ENCODE data around the gene TNNC2. TPM values are rescaled to one million over a fixed set of nuclear protein-coding genes. Genes with fewer than 3 reads are reported as not detected.
"Not testable (repeated sequence)": the region's sequence is repeated elsewhere in the genome, so short reads cannot be mapped to it uniquely, and the experiment has no call there.

The TNNC2 gene
- total RNA-seq, 1 experiment from 2014 or later, result not detected

DNA sequence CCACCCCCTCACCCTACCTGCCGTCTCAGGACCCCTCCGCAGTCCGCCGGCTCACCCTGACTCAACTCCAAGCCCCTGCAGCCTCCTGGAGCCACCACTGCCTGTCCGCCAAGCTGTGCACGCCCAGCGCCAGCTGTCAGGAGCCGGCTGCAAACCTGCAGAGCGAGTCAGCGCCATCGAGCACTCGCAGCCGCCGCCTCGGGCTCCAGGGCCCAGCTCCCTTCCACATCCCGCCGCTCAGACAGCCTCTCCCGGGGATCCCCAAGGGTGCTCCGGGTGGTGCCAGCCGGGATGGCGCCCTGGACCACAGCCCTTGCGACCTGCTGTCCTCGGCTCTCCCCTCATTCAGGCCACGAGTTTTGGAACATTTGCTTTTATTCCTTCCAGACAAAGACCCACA, 4.3 kb downstream of the TNNC2 start:
- DNase-seq (ENCODE audit: low read depth), result no peak

- DNase-seq (ENCODE audit: low read depth), result no peak
Observed at GRCh38 chr20:45821947-45822346, 5.2 kb downstream of the TNNC2 start.

DNA sequence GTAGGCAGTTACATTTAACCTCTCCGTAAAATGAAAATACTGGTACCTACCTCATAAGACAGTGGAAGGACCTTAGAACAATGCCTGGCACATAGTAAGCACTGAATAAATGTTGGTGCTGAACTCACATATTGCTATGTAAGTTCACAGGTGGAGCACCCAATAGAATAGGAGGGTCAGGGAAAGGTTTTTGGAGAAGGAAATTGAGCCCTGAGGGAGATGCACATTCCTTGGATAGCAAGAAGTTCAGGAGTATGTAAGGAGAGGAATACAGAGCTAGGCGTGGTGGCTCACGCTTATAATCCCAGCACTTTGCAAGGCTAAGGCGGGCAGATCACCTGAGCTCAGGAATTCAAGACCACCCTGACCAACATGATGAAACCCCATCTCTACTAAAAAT, 7.6 kb downstream of the TNNC2 start:
- DNase-seq (ENCODE audit: low read depth), result no peak

GRCh38 chr20:45818239-45818638, 8.9 kb downstream of the TNNC2 start:
- DNase-seq (ENCODE audit: low read depth), result no peak

DNA sequence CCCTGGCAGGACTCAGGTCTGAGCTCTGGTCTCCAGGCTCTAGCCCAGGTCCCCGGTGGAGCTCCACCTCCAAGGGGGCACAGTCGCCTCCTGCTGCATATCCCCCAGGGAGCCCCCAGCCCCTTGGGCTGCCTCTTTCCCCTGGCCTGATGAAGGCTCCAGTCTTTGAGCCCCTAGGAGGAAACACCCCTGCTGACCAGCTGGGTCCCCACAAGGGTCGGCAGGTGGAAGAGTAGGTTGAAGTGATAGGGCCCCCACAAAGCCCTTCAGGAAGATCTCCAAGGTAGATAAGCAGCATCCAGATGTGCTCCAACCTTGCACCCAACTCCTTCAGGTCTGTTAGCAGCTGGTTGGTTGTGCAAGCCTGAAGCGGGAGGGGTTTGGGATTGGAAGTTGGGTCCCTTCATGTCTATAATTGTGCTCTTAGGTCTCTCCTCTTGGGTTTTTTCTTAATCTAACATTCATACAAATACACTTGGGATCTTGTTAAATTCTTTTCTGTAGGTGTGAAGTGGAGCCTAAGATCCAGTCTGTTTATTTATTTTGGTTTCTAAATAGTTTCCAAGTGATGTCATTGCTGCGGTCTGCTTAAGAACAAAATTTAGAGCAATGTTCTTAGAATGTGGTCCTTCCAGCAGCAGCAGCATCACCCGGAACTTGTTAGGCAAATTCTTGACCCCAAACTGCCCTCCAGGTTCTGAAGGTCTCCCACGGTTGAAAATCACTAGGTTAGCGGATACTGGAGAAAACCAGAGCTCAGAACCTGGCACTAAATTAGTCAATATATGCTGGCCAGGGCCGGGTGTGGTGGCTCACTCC, 9.5 kb downstream of the TNNC2 start:
- peak; percentile 70 for DNase-seq (ENCODE audit: low read depth)

DNA sequence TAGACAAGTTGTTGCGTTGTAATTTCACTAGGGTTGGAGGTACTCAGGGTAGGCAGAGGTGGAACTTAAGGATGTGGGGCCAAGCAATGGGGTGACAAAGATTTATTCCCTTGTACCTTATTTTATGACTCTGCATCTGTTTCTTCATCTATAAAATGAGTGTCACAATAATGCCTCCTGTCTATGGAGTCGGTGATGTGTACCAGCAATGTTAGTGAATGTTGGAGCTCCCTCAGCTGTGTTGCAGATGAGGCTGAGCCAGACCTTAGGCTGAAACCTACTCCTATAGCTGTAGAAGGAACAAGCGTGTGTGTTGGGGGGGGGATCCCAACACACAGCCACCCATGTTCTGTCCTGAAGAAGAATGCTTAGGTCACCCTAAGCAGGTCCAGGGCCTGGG, 10.2 kb downstream of the TNNC2 start:
- no peak for DNase-seq (ENCODE audit: low read depth)

- DNase-seq (ENCODE audit: low read depth), result no peak
Observed at GRCh38 chr20:45814314-45814713, 12.8 kb downstream of the TNNC2 start.

DNA sequence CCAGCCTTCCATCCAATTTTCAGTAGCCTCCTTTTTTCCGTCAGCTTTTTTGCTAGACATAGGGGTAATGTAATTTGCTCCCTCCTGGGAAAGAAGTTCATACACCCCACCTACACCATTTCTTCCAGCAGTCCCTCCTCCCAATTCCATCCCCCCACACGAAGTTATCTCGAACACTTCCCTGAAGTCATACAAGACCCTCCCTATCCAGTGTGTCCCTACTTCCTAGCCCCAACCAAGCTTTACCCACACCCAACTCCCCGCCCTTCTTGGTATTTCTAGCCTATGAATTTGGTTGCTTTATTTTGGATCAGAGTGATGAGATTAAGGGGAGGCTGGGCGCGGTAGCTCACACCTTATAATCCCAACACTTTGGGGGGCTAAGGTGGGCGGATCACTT, 13.6 kb downstream of the TNNC2 start:
- no peak for DNase-seq (ENCODE audit: low read depth)

DNA sequence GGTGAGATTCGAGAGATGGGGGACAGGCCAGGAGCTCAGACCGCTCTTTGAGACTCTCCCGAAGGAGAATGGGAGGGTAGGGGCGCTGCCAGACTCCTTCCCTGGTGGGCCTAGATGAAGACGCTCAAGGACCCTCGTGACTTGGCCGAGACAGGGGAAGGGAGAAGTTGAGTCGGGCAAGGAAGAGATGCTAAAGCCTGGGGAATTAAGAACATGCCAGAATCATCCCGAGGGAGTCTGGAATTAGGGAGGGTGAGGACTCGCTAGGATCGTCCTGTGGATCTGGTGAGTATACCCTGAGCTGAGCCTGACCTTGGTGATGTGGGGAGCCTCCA, 14.1 kb downstream of the TNNC2 start:
- DNase-seq (ENCODE audit: low read depth), result no peak

DNA sequence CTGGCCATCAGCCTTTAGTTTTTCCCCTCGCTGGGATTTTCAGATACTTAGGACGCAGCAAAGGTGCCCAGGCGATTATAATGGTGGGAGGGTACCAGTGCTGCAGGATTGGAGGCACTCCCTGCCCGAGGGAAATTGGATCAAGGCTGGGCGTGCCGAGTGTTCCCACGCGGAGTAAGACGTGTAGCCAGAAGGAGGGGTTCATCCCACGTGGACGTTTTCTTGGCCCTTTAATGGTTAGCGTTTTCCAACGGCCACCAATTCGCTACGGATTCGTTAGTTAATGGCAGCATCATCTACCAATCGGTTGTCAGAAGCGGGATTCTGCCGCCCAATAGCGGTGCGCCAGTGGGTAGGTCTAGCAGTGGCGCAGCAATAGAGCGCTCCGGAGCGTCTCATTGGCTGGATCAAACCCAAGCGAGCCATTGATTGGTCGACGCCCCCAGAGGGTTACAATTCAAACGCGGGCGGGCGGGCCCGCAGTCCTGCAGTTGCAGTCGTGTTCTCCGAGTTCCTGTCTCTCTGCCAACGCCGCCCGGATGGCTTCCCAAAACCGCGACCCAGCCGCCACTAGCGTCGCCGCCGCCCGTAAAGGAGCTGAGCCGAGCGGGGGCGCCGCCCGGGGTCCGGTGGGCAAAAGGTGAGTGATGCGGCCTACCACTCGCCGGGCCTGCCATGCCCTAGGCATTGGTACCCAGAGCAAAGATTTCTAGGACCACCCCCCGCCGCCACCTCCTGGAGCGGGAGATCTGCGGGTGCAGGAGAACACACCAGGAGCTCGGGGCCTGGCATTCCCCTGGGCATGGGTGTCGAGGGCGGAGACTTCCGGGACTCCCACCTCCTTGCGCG, 14.7 kb downstream of the TNNC2 start, which contains the start of gene UBE2C:
Gene UBE2C (plus strand): TSS at position 488 of the 849 bp plus-strand sequence. CDS start 52 bp downstream, at position 540.
- DNase-seq (ENCODE audit: low read depth), result peak; percentile 100

GRCh38 chr20:45810191-45810970, 16.7 kb downstream of the TNNC2 start:
- DNase-seq (ENCODE audit: low read depth), result no peak

GRCh38 chr20:45801851-45802250, 25.3 kb downstream of the TNNC2 start:
- no peak for DNase-seq (ENCODE audit: low read depth)

GRCh38 chr20:45798935-45799642, 28.0 kb downstream of the TNNC2 start:
- peak; percentile 63 for DNase-seq (ENCODE audit: low read depth)

DNA sequence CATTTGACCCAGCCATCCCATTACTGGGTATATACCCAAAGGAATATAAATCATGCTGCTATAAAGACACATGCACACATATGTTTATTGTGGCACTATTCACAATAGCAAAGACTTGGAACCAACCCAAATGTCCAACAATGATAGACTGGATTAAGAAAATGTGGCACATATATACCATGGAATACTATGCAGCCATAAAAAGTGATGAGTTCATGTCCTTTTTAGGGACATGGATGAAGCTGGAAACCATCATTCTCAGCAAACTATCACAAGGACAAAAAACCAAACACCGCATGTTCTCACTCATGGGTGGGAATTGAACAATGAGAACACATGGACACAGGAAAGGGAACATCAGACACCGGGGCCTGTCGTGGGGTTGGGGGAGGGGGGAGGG, 29.2 kb downstream of the TNNC2 start:
- DNase-seq (ENCODE audit: low read depth), result not testable (repeated sequence)

DNA sequence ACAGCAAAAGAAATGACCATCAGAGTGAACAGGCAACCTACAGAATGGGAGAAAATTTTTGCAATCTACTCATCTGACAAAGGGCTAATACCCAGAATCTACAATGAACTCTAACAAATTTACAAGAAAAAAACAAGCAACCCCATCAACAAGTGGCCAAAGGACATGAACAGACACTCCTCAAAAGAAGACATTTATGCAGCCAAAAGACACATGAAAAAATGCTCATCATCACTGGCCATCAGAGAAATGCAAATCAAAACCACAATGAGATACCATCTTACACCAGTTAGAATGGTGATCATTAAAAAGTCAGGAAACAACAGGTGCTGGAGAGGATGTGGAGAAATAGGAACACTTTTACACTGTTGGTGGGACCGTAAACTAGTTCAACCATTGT, 29.6 kb downstream of the TNNC2 start:
- not testable (repeated sequence) for DNase-seq (ENCODE audit: low read depth)

GRCh38 chr20:45796337-45797065, 30.6 kb downstream of the TNNC2 start:
- no peak for DNase-seq (ENCODE audit: low read depth)

GRCh38 chr20:45792317-45793118, 34.6 kb downstream of the TNNC2 start:
- DNase-seq (ENCODE audit: low read depth), result no peak

- DNase-seq (ENCODE audit: low read depth), result no peak
Observed at GRCh38 chr20:45788351-45788750, 38.8 kb downstream of the TNNC2 start.

GRCh38 chr20:45783656-45784294, 43.3 kb downstream of the TNNC2 start:
- peak; percentile 11 for DNase-seq (ENCODE audit: low read depth)
